ENCODE measurements around the gene WHRN.

GRCh38 chr9:114401344-114401743 lies 103.9 kb downstream of the WHRN start:
- no peak for TF ChIP-seq EZH2phosphoT487 (conservative IDR thresholded peaks at IDR 0.05; ENCODE audit: low read length)
- TF ChIP-seq, protein P1, sequence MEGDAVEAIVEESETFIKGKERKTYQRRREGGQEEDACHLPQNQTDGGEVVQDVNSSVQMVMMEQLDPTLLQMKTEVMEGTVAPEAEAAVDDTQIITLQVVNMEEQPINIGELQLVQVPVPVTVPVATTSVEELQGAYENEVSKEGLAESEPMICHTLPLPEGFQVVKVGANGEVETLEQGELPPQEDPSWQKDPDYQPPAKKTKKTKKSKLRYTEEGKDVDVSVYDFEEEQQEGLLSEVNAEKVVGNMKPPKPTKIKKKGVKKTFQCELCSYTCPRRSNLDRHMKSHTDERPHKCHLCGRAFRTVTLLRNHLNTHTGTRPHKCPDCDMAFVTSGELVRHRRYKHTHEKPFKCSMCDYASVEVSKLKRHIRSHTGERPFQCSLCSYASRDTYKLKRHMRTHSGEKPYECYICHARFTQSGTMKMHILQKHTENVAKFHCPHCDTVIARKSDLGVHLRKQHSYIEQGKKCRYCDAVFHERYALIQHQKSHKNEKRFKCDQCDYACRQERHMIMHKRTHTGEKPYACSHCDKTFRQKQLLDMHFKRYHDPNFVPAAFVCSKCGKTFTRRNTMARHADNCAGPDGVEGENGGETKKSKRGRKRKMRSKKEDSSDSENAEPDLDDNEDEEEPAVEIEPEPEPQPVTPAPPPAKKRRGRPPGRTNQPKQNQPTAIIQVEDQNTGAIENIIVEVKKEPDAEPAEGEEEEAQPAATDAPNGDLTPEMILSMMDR (IDR thresholded peaks at IDR 0.05; ENCODE audit: insufficient read depth, low read length, poor library complexity, severe bottlenecking) = no peak
